Subcutaneous adipose tissue (tissue), 4 donors: ENCODE data around the gene GRID2IP. TPM values are rescaled to one million over a fixed set of nuclear protein-coding genes. Genes with fewer than 3 reads are reported as not detected.

Experiments
- CTCF ChIP-seq: fragments of 450-650 bp; IDR thresholded peaks from one replicate; pipeline ENCODE4 v1.5.1; 2016; ENCODE audit warnings: low read depth, mild to moderate bottlenecking, control low read depth, antibody characterized with exemption, moderate library complexity
- total RNA-seq, 4 donors: library from RNA; depleted of rRNA; stranded (reverse); fragments of >200 nt; gene quantifications; one replicate each; pipeline ENCODE4 v1.1.0, GENCODE V29; 2016

Gene GRID2IP
- total RNA-seq, 4 donors from 2014 or later = not detected

- no peak for TF ChIP-seq CTCF
Observed at GRCh38 chr7:6578114-6579084, 27.1 kb upstream of the GRID2IP start.

DNA sequence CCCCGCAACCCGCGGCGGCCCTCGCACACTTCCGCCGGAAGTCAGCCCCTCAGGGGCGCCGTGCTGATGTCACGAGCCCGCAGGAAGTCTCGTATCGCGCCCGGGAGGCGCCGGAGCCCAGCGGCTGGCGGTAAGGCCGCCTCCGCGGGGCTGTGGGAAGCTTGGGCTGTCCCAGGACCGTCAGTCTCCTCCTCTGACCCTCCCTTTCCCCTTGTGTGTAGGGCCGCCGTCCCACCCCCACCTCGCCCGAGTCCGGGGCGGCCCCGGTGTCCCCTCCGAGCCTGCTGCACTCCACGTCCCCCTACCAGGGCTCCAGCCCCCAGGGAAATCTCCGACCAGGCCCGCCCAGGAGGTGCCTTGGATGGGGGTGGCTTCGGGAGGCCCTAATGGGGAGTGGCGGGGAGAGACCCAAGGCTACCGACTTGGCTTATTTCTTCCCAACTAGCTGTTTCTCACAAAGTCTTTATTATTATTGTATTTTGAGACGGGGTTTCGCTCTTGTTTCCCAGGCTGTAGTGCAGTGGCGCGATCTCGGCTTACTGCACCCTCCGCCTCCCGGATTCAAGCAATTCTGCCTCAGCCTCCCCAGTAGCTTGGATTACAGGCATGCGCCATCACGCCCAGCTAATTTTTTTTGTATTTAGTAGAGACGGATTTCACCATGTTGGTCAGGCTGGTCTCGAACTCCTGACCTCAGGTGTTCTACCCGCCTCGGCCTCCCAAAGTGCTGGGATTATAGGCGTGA lies 26.3 kb upstream of the GRID2IP start, which contains the start of gene ZDHHC4:
ZDHHC4 (plus strand) TSS at position 86 of the 745 bp plus-strand sequence. CDS start 3,108 bp downstream, outside the sequence.
- no peak for TF ChIP-seq CTCF

GRCh38 chr7:6576024-6576866 lies 25.0 kb upstream of the GRID2IP start:
- TF ChIP-seq CTCF = no peak

GRCh38 chr7:6575281-6576023 lies 24.2 kb upstream of the GRID2IP start:
- no peak for TF ChIP-seq CTCF

GRCh38 chr7:6571160-6571779 lies 20.0 kb upstream of the GRID2IP start:
- TF ChIP-seq CTCF = no peak

DNA sequence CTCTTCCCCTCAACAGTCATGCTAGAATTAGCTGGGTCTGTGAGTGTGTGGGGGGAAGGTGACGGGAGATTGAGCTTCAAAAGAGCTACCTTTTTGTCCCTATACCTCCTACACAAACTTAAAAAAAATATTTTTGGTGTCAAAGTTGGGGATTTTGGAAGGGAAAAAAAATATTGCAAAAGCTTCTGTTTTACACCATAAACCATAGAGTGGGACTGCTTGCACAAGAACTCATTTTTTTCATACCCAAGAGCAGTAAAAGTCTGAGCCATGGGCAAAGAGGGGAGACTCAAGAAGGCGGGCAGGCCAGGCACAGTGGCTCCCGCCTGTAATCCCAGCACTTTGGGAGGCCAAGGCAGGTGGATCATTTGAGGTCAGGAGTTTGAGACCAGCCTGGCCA lies 16.6 kb upstream of the GRID2IP start:
- no peak for TF ChIP-seq CTCF
